HG03520 (cell line): ENCODE data around the gene PSMA6.
"Not testable (repeated sequence)": the region's sequence is repeated elsewhere in the genome, so short reads cannot be mapped to it uniquely, and the experiment has no call there.

ENCODE experiments used
- ATAC-seq: cut with Tn5 transposase; IDR thresholded peaks from one replicate; pipeline ENCODE4 v1.9.1; 2021; ENCODE audit warnings: mild to moderate bottlenecking, moderate library complexity; ENCODE audit not compliant: unreplicated experiment

Gene PSMA6

DNA sequence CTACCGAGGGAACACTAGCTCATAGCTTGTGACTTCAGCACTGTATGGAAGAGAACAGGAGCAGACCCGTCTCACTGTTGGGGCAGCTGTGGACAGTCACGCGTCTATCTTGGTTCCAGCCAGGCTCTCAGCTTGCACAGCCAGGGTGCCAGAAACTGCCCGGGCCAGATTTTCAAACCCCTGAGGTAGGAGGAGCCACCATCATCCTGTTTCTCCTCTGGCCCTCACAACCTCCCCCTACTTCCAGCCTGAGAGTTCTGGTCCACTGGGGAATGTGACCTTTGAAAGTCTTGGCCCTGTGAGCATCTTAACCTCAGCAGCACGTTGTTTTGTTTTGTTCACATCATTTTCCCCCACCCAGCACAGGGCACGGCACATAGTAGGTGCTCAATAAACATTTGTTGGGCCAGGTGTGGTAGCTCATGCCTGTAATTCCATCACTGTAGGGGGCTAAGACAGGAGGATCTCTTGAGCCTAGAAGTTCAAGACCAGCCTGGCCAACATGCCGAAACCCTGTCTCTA is 50.4 kb downstream of the PSMA6 start:
- no peak for ATAC-seq

DNA sequence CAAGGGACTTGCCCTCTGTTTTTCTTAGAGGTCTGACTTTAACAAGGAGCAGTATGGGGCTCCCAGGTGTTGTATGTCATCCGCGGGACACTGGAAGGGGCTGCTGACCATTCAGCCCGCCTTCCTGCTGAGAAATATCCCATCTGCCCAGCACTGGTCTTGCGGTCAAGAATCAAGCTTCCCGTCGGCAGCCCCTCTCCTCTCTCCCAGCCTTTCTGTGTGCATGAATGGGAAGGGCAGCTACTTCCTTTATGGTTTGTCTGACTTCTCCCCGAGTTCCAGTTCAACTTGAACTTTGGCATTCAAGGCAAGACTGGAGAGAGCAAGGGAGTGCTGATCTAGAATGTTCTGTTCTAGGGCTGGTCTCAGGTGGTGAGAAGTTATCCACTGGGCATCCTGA is 51.5 kb downstream of the PSMA6 start:
- no peak for ATAC-seq

- ATAC-seq, result no peak
Measured at GRCh38 chr14:35344107-35344807, 52.1 kb downstream of the PSMA6 start.

- no peak for ATAC-seq
Measured at GRCh38 chr14:35346738-35347322, 54.6 kb downstream of the PSMA6 start.

DNA sequence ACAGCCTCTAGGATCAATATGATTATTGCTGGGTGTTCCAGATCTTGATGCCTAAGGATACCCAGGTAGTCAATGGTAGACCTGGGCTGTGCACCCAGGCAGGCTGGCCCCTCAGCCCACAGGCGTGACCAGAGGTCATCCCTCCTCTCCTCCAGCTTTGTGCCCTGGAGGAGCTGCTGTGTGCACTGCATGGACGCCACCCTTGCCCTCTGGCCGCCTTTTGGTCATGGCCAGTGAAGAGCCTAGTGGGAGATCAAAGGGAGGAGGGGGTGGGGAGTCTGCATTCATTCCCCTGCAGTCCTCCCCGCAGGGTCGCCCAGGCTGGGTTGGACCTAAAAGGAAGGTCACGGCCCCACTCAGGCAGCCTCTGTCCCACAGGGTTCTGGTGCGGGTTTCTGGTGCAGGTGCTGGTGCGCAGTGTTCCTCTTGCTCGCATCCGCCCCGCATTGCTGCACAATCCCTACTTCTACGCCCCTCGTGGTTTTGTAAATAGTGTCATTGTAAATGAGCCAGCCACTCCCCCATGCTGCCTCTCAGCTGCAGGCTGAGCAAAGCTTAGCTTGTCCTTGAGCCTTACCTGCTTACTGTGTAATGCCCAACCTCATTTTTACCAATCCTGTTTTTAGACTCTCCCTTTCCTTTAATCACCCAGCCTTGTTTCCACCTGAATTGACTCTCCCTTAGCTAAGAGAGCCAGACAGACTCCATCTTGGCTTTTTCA is 55.3 kb downstream of the PSMA6 start:
- ATAC-seq, result no peak

GRCh38 chr14:35348044-35348380 is 55.8 kb downstream of the PSMA6 start:
- ATAC-seq, result not testable (repeated sequence)

DNA sequence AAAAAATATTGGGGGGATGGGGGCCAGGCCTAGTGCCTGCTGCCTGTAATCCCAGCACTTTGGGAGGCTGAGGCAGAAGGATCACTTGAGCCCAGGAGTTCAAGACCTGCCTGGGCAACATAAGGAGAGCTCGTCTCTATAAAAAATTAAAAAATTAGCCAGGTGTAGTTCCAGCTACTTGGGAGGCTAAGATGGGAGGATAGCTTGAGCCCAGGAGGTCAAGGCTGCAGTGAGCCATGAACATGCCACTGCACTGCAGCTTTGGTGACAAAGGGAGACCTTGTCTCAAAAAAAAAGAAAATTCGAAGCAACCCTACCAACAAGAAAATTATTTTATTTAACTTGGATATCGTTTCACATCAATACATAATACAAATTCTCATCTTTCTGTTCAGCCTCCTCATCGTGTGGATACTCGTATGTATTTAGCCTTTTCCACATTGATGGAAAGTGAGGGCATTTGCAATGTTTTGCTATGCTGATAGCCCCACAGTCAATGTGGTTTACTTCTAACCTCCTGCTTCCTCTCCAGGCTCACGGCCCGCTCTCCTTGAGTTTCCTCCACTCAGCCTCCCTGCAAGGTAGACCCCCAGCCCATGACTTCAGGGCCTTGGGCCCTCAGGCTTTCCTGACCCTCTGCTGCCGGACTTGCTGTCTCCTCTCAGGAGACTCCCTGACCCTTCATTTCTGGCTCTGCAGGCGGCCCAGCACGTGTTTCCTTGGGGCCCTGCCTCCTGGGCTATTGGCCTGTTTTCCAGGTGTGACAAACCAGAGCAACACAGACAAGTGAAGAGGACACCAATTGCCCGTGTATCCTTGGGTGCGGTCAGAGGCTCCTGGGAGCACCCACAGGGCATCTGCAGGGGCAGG is 57.5 kb downstream of the PSMA6 start:
- ATAC-seq, result no peak

DNA sequence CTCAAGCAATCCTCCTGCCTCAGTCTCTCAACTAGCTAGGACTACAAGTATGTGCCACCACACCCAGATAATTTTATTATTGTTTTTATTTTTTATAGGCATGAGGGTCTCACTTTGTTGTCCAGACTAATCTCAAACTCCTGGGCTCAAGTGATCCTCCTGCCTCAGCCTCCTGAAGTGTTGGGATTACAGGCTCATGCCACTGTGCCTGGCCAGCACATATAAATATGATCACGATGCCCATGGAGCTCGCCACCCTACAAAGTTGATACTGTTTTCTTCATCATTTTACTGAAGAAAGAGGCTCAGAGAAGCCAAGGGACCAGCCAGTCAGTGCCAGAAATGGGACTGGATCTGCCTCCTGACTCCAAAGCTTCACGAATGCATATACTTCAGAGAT is 59.3 kb downstream of the PSMA6 start:
- ATAC-seq, result no peak

- no peak for ATAC-seq
Measured at GRCh38 chr14:35351897-35352273, 59.7 kb downstream of the PSMA6 start.

DNA sequence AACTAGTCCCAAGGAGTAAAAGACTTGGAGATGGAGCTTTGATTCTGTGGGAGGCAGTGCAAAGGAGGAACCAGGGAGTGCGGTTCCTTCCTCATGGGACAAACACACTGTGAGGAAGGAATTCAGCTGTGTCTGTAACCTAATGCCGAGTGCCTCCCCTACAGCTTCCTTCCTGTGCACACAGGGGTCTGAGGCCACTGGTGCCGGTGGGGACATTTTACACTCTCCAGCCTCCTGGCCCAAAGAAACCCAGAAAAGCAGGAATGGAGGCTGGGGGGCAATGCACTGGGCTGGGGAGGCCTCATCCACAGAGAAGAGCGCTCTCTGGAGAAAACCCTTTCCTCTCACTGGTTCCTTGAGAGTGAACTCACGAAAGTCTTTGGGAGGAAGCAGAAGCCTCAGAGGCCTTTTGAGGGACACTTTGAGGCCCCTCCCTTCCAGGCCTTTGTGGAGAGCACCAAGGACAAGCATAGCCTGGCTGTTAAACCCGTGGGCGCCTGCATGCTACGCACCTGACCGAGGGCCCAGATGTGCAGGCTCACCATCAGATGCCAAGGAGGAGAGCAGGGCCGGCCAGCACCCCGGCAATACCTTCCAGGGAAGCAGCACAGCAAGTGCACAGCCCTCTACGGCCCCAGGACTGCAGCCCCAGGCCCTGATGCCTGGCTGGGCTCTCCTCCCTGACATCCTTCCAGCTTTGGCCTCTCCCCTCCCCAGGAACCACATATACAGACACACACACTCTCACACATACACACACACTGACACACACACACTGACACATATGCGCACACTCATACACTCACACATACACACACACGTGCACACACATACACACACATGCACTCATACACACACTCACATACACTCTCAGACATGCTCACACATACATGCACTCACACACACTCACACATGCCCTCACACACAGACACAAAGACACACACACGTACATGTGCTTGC is 60.4 kb downstream of the PSMA6 start:
- ATAC-seq, result no peak

DNA sequence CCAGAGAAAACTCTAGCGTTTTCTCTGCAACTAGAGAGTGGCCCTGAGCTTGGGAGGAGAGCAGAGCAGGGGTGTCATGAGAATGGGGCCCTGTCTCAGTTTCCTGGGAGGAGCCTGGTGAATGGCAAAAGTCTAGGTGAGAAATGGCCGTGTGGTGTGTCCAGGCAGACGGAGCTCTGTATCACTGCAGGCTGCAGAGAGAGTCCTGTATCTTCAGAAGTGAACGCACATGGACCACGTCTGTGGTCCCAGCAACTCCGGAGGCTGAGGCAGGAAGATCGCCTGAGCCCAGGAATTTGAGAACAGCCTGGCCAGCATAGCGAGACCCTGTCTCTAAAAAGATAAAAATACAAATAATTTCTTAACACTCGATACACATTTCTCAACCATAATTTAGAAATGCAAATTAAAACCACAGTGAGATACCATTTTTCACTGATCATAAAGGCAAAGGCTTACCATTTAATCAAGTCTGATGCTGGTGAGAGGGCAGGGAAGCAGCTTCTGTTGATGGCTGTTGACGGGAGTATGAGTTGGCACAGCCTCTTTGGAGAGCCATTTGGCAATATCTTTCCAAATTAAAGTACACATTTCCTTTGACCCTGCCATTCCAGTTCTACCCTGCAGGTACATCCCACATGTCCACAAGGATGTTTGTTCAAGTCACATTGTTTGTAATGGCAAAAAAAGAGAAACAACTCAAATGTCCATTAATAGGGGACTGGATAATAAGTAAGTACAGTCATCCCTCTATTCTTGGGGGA is 61.4 kb downstream of the PSMA6 start:
- ATAC-seq, result no peak

- ATAC-seq, result not testable (repeated sequence)
Measured at GRCh38 chr14:35355235-35355634, 63.1 kb downstream of the PSMA6 start.

GRCh38 chr14:35355981-35356841 is 64.0 kb downstream of the PSMA6 start:
- no peak for ATAC-seq

GRCh38 chr14:35359655-35360054 is 67.5 kb downstream of the PSMA6 start:
- not testable (repeated sequence) for ATAC-seq

DNA sequence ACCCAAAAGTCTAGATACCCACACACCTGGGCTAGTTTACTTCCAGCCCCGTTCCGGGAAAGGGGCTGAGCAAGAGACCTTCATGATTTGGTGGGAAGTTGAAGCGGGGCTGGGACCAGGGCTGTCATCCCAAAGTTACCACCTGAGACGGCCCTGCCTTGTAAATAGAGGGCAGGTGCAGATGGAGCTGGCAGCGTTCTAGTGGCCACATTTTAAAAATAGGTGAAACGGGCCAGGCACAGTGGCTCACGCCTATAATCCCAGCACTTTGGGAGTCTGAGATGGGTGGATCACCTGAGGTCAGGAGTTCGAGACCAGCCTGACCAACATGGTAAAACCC is 68.9 kb downstream of the PSMA6 start:
- no peak for ATAC-seq

DNA sequence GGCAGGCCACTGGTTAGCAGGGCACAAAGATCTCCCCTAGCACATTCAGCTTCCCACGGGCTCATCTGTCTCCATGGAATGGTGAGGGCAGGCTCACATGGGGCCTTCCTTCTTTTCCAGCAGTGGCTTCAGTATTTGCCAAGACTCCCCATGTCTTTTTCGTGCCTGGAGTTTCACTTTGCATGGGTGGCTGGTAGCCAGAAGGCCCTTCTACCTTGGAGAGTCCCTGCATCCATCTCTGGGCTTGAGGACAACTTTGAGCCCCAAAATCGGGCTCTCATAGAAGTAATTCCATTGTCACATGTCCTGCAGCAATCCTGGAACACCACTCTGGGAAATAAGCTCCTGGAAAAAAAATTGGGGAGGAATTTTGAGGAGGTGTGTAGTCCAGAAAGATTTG is 70.3 kb downstream of the PSMA6 start:
- ATAC-seq, result no peak

- ATAC-seq, result no peak
Measured at GRCh38 chr14:35362911-35363374, 70.8 kb downstream of the PSMA6 start.
